Choroid plexus epithelial cell (primary cell): ENCODE results near the gene TRA2A.
A peak's percentile ranks its signal among the peaks of the same experiment; 100 is the strongest.

Source experiments
- DNase-seq: peaks from one replicate; pipeline ENCODE4 v3.0.0-alpha.2; 2010; ENCODE audit warnings: low read depth
- H3K4me3 ChIP-seq: 2 replicates; pipeline ENCODE4 v1.5.1; 2011; ENCODE audit warnings: low read depth, mild to moderate bottlenecking, control low read depth, low read length, moderate library complexity
- CTCF ChIP-seq: conservative IDR thresholded peaks from 2 replicates; pipeline ENCODE4 v1.5.1; 2011; ENCODE audit warnings: low read depth, mild to moderate bottlenecking, control low read depth, inconsistent platforms, low read length, moderate library complexity

The TRA2A gene

GRCh38 chr7:23470330-23471105, 61.3 kb downstream of the TRA2A start, which contains the start of gene IGF2BP3:
Gene IGF2BP3 (minus strand): TSS chr7:23470491. CDS start chr7:23470110, 381 bp downstream.
- no peak for TF ChIP-seq CTCF
- peak within 1 kb of the TSS; percentile 77 for H3K4me3 ChIP-seq
- peak; percentile 97 for DNase-seq

- peak; percentile 33 for DNase-seq
- peak overlapping the region; percentile 77 for H3K4me3 ChIP-seq
- no peak for TF ChIP-seq CTCF
Measured at GRCh38 chr7:23469961-23470250, 61.9 kb downstream of the TRA2A start.

- peak overlapping the region; percentile 77 for H3K4me3 ChIP-seq
- peak; percentile 24 for DNase-seq
- no peak for TF ChIP-seq CTCF
Measured at GRCh38 chr7:23469150-23469960, 62.4 kb downstream of the TRA2A start.

- DNase-seq: peak; percentile 13
- no peak for TF ChIP-seq CTCF
- peak overlapping the region; percentile 77 for H3K4me3 ChIP-seq
Measured at GRCh38 chr7:23468526-23469149, 63.1 kb downstream of the TRA2A start.

GRCh38 chr7:23467806-23468525, 63.8 kb downstream of the TRA2A start:
- no peak for TF ChIP-seq CTCF
- DNase-seq: peak; percentile 79
- H3K4me3 ChIP-seq: peak overlapping the region; percentile 77

- peak; percentile 34 for DNase-seq
- H3K4me3 ChIP-seq: peak overlapping the region; percentile 77
- no peak for TF ChIP-seq CTCF
Measured at GRCh38 chr7:23467291-23467805, 64.4 kb downstream of the TRA2A start.
